ENCODE results near the gene NAIF1.

NAIF1 gene

DNA sequence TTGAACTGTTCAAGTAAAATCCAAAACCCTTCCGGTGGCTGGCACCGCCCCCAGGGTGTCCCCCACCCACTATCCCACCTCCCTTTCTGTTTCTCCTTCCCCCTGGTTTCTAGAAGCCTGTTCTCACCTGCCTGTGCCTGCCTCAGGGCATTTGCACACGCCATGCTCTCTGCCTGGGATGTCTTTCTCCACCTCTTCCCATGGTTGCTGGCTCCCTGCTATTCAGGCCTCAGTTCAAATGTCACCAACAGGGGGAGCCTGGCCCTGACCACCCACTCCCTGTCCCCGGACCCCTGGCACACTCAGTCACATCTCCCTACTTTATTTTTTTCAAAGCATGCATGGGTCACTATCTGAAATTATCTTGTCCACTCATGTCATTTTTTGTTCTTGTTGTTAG lies 46.4 kb downstream of the NAIF1 start:
- TF ChIP-seq GATA3 (IDR thresholded peaks at IDR 0.05; ENCODE audit: low read depth, low read length) = no peak
- no peak for TF ChIP-seq GATA2 (IDR thresholded peaks at IDR 0.05; ENCODE audit: low read depth, low read length)

GRCh38 chr9:128015696-128016095 lies 51.4 kb downstream of the NAIF1 start:
- TF ChIP-seq GATA3 (IDR thresholded peaks at IDR 0.05; ENCODE audit: low read depth, low read length) = no peak
- no peak for TF ChIP-seq GATA2 (IDR thresholded peaks at IDR 0.05; ENCODE audit: low read depth, low read length)

All from SH-SY5Y (cell line).